SK-N-SH (cell line): ENCODE measurements around the gene KCNG4. TPM values are rescaled to one million over a fixed set of nuclear protein-coding genes. Genes with fewer than 3 reads are reported as not detected.

Experiments used
- CTCF ChIA-PET: fragments of 300-600, 350-600 bp; formaldehyde crosslinking; extraction: SDS; loops from one replicate; lab custom pipeline; 2021; lab: Yijun Ruan, JAX
- POLR2A ChIA-PET: fragments of 350-600 bp; sonication (Branson Sonifier 250); formaldehyde crosslinking; extraction: SDS; loops from one replicate; lab custom pipeline; 2020; ENCODE audit warnings: antibody characterized with exemption, inconsistent platforms; lab: Yijun Ruan, JAX
- DNase-seq: peaks from one replicate; pipeline ENCODE4 v3.0.0; 2012
- H2AFZ ChIP-seq: fragments of 200-600 bp; sonication (generic); 2 replicates; pipeline ENCODE4 v1.8.1; 2016; ENCODE audit warnings: antibody characterized with exemption, mild to moderate bottlenecking, low read depth
- H3F3A ChIP-seq: fragments of 200-600 bp; sonication (generic); replicated peaks from 2 replicates; pipeline ENCODE3; 2016; ENCODE audit warnings: antibody characterized with exemption, mild to moderate bottlenecking; ENCODE audit not compliant: insufficient read depth
- H3K27ac ChIP-seq, 2 experiments: fragments of 200-500 bp in 1 of 2; fragments of 200-600 bp in 1 of 2; sonication (Bioruptor generic) in 1 of 2; sonication (generic), shearing (Covaris generic) in 1 of 2; 2 replicates each; pipeline versions ENCODE4 v1.5.1 to v1.6.1; 2014 to 2016; ENCODE audit warnings: low read depth in 2 of 2, inconsistent platforms in 1 of 2, low read length in 1 of 2, mild to moderate bottlenecking in 1 of 2, mixed read lengths in 1 of 2
- H3K27me3 ChIP-seq: fragments of 200-600 bp; sonication (generic), shearing (Covaris generic); 2 replicates; pipeline ENCODE4 v1.6.1; 2016; ENCODE audit warnings: mixed run types; ENCODE audit not compliant: insufficient read depth
- H3K36me3 ChIP-seq, 2 experiments: fragments of 200-500 bp in 1 of 2; fragments of 200-600 bp in 1 of 2; sonication (Bioruptor generic) in 1 of 2; sonication (generic) in 1 of 2; replicated peaks in 1 of 2; 2 replicates each; pipeline versions ENCODE3 to v1.5.1; 2014 to 2016; ENCODE audit warnings: low read length in 1 of 2, mild to moderate bottlenecking in 1 of 2; ENCODE audit not compliant: insufficient read depth in 2 of 2, control insufficient read depth in 1 of 2
- H3K4me1 ChIP-seq, 2 experiments: fragments of 200-500 bp in 1 of 2; fragments of 200-600 bp in 1 of 2; sonication (Bioruptor generic) in 1 of 2; sonication (generic), shearing (Covaris generic) in 1 of 2; 2 replicates each; pipeline versions ENCODE4 v1.5.1 to v1.6.1; 2014 to 2016; ENCODE audit warnings: low read depth in 1 of 2, low read length in 1 of 2, mixed run types in 1 of 2; ENCODE audit not compliant: insufficient read depth in 2 of 2, control insufficient read depth in 1 of 2
- H3K4me2 ChIP-seq: fragments of 200-600 bp; sonication (generic), shearing (Covaris generic); 2 replicates; pipeline ENCODE4 v1.6.1; 2017; ENCODE audit warnings: mixed run types
- H3K4me3 ChIP-seq, 2 experiments: fragments of 200-500 bp in 1 of 2; fragments of 200-600 bp in 1 of 2; sonication (Bioruptor generic) in 1 of 2; sonication (generic), shearing (Covaris generic) in 1 of 2; 2 replicates each; pipeline versions ENCODE4 v1.5.1 to v1.8.1; 2014 to 2016; ENCODE audit warnings: low read depth in 2 of 2, inconsistent platforms in 1 of 2, low read length in 1 of 2, mild to moderate bottlenecking in 1 of 2, mixed read lengths in 1 of 2, moderate library complexity in 1 of 2
- H3K79me2 ChIP-seq: fragments of 200-600 bp; sonication (generic); 2 replicates; pipeline ENCODE4 v1.8.1; 2017; ENCODE audit warnings: mild to moderate bottlenecking; ENCODE audit not compliant: insufficient read depth
- H3K9ac ChIP-seq: fragments of 200-600 bp; sonication (generic); 2 replicates; pipeline ENCODE4 v1.6.1; 2017; ENCODE audit warnings: mixed run types
- H3K9me2 ChIP-seq: fragments of 200-600 bp; sonication (generic); 2 replicates; pipeline ENCODE4 v1.6.1; 2017; ENCODE audit warnings: mixed run types
- H3K9me3 ChIP-seq: fragments of 200-600 bp; sonication (generic); 2 replicates; pipeline ENCODE4 v1.6.1; 2017; ENCODE audit warnings: mixed run types, mild to moderate bottlenecking, moderate library complexity
- H4K20me1 ChIP-seq: fragments of 200-600 bp; sonication (generic); 2 replicates; pipeline ENCODE4 v1.6.1; 2017; ENCODE audit warnings: mild to moderate bottlenecking, mixed run types; ENCODE audit not compliant: insufficient read depth
- ELF1 ChIP-seq: IDR thresholded peaks from 2 replicates; pipeline ENCODE4 v1.4.0; 2012
- EZH2phosphoT487 ChIP-seq: fragments of 200-600 bp; sonication (generic); IDR thresholded peaks from 2 replicates; pipeline ENCODE4 v1.6.1; 2017; ENCODE audit warnings: low read depth, mixed run types, mild to moderate bottlenecking, antibody characterized with exemption, moderate library complexity, borderline replicate concordance
- FOSL2 ChIP-seq: IDR thresholded peaks from 2 replicates; pipeline ENCODE4 v1.4.0; 2012; ENCODE audit warnings: low read depth, mild to moderate bottlenecking, moderate library complexity, borderline replicate concordance
- JUND ChIP-seq: IDR thresholded peaks from 2 replicates; pipeline ENCODE4 v1.4.0; 2012
- MAX ChIP-seq: IDR thresholded peaks from 2 replicates; pipeline ENCODE4 v1.4.0; 2012; ENCODE audit warnings: low read depth
- MXI1 ChIP-seq: IDR thresholded peaks from 2 replicates; pipeline ENCODE4 v1.6.1; 2012; ENCODE audit warnings: mild to moderate bottlenecking, low read depth, low read length, improper control_type of control experiment
- NFIC ChIP-seq: IDR thresholded peaks from 2 replicates; pipeline ENCODE4 v1.4.0; 2012; ENCODE audit warnings: borderline replicate concordance
- RAD21 ChIP-seq: IDR thresholded peaks from 2 replicates; pipeline ENCODE4 v1.6.1; 2012; ENCODE audit warnings: mild to moderate bottlenecking, low read length
- RFX5 ChIP-seq: IDR thresholded peaks from 2 replicates; pipeline ENCODE4 v1.6.1; 2012; ENCODE audit warnings: mild to moderate bottlenecking, improper control_type of control experiment, low read length
- RXRA ChIP-seq: IDR thresholded peaks from 2 replicates; pipeline ENCODE4 v1.4.0; 2012; ENCODE audit warnings: low read depth, mild to moderate bottlenecking, borderline replicate concordance
- SIN3A ChIP-seq: IDR thresholded peaks from 2 replicates; pipeline ENCODE4 v1.6.1; 2012; ENCODE audit warnings: low read depth, mild to moderate bottlenecking, low read length, moderate library complexity, borderline replicate concordance
- SMC3 ChIP-seq: IDR thresholded peaks from 2 replicates; pipeline ENCODE4 v1.6.1; 2012; ENCODE audit warnings: low read depth, low read length, improper control_type of control experiment
- TCF12 ChIP-seq: IDR thresholded peaks from 2 replicates; pipeline ENCODE4 v1.4.0; 2012
- WGBS: methylation state at CpG from one replicate; pipeline ENCODE4 v1.1.6; 2017; ENCODE audit warnings: low lambda C conversion rate; 5-methylcytosine and 5-hydroxymethylcytosine counted together
- polyA plus RNA-seq, 3 experiments: library from polyadenylated mRNA; depleted of rRNA; stranded (reverse); fragments of >200 nt; gene quantifications; 2 replicates each; pipeline ENCODE4 v1.2.3, GENCODE V29; 2012
- TF ChIP-seq, protein P1 (sequence below): IDR thresholded peaks from 2 replicates; pipeline ENCODE4 v1.4.0; 2012; ENCODE audit warnings: low read depth, borderline replicate concordance

KCNG4 gene
- polyA plus RNA-seq, 1 of the 3 experiments (the other 2 are of a cell fraction) = not detected

- Histone ChIP-seq H3K4me1 (peaks cover 0 to 7% of the 10 kb centered on the region in 2 experiments; a peak in 1 of 4 replicates), H3K9me2 (no peaks in the 10 kb centered on the region), H3K9ac (no peak overlapping the region), H3K27me3 (no peaks in the 10 kb centered on the region; the same call in 1 of the 2 replicates), H3F3A (no peaks in the 10 kb centered on the region), H4K20me1 (no peaks in the 10 kb centered on the region), H3K36me3 (no peaks in the 10 kb centered on the region), H3K4me2 (no peak overlapping the region), H3K4me3 (no peak overlapping the region), H2AFZ (no peak overlapping the region), H3K79me2 (no peaks in the 10 kb centered on the region), H3K27ac (no peak overlapping the region), H3K9me3 (no peaks in the 10 kb centered on the region)
- no peak for DNase-seq
- POLR2A ChIA-PET = no interaction called here
- CTCF ChIA-PET = interaction anchor here (1.6 to 1.8 kb wide), 2 partner anchors 25 to 108 kb away, joined by 4 to 7 read pairs; no protein-coding TSS in a partner anchor
- whole genome bisulfite sequencing = 80% methylated on average over 24 of the region's 24 CpGs
- TF ChIP-seq MXI1 (no peak), SIN3A (no peak), RXRA (no peak), RAD21 (no peak), NFIC (no peak), RFX5 (no peak), MAX (no peak)
Observed at GRCh38 chr16:84283314-84284153, 43.7 kb upstream of the KCNG4 start.

DNA sequence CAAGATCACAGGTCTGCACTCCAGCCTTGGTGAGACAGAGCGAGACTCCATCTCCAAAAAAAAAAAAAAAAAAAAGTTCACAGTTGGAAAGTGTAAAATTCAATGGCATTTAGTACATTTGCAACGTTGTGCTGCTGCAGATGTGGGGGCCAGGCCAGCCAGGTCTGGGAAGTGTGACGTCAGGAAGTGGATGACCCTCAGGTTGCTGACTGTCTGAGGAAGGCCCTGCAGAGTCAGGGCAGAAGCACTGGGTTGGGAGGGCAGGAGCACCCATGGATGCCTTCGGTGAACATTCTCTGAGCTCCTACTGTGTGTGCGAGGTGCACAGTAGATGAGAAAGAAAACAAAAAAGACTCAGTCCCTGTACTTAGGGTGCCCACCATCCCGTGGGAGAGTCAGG lies 42.7 kb upstream of the KCNG4 start:
- Histone ChIP-seq H3K79me2 (no peaks in the 10 kb centered on the region), H3K36me3 (no peaks in the 10 kb centered on the region), H3K4me2 (no peak overlapping the region), H3K9me3 (no peaks in the 10 kb centered on the region), H3K4me1 (peaks cover 0 to 7% of the 10 kb centered on the region in 2 experiments; a peak in 1 of 4 replicates), H4K20me1 (no peaks in the 10 kb centered on the region), H2AFZ (no peak overlapping the region), H3K9me2 (no peaks in the 10 kb centered on the region), H3K27ac (no peak overlapping the region), H3K27me3 (no peaks in the 10 kb centered on the region; the same call in 1 of the 2 replicates), H3F3A (no peaks in the 10 kb centered on the region), H3K9ac (no peak overlapping the region), H3K4me3 (no peak overlapping the region)
- CTCF ChIA-PET = interaction anchor here (1.8 kb wide), 1 partner anchor 26 kb away, joined by 7 read pairs; no protein-coding TSS in a partner anchor
- WGBS = 54% methylated on average over 3 of the region's 6 CpGs
- POLR2A ChIA-PET = no interaction called here
- DNase-seq = no peak
- no peak for TF ChIP-seq JUND
- TF ChIP-seq, protein P1, sequence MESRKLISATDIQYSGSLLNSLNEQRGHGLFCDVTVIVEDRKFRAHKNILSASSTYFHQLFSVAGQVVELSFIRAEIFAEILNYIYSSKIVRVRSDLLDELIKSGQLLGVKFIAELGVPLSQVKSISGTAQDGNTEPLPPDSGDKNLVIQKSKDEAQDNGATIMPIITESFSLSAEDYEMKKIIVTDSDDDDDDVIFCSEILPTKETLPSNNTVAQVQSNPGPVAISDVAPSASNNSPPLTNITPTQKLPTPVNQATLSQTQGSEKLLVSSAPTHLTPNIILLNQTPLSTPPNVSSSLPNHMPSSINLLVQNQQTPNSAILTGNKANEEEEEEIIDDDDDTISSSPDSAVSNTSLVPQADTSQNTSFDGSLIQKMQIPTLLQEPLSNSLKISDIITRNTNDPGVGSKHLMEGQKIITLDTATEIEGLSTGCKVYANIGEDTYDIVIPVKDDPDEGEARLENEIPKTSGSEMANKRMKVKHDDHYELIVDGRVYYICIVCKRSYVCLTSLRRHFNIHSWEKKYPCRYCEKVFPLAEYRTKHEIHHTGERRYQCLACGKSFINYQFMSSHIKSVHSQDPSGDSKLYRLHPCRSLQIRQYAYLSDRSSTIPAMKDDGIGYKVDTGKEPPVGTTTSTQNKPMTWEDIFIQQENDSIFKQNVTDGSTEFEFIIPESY = no peak
- TF ChIP-seq EZH2phosphoT487 = no peak
- no peak for TF ChIP-seq ELF1
- no peak for TF ChIP-seq SMC3
- TF ChIP-seq FOSL2 = no peak
- no peak for TF ChIP-seq TCF12
